Epithelial cell of esophagus (primary cell): Measurements from ENCODE around the gene IAH1.

Experiments used
- DNase-seq: peaks from one replicate; pipeline ENCODE4 v3.0.0; 2010; ENCODE audit warnings: low read depth
- H3K4me3 ChIP-seq: 2 replicates; pipeline ENCODE4 v1.5.1; 2011; ENCODE audit warnings: mild to moderate bottlenecking, low read length, control low read depth
- TF ChIP-seq, protein P1 (sequence below): IDR thresholded peaks from 2 replicates; pipeline ENCODE4 v1.5.1; 2011; ENCODE audit warnings: low read depth, mild to moderate bottlenecking, low read length, control low read depth, inconsistent platforms; ENCODE audit not compliant: insufficient read depth; ENCODE audit errors: missing control alignments

IAH1 gene

GRCh38 chr2:9525266-9525665 lies 50.9 kb downstream of the IAH1 start:
- TF ChIP-seq, protein P1, sequence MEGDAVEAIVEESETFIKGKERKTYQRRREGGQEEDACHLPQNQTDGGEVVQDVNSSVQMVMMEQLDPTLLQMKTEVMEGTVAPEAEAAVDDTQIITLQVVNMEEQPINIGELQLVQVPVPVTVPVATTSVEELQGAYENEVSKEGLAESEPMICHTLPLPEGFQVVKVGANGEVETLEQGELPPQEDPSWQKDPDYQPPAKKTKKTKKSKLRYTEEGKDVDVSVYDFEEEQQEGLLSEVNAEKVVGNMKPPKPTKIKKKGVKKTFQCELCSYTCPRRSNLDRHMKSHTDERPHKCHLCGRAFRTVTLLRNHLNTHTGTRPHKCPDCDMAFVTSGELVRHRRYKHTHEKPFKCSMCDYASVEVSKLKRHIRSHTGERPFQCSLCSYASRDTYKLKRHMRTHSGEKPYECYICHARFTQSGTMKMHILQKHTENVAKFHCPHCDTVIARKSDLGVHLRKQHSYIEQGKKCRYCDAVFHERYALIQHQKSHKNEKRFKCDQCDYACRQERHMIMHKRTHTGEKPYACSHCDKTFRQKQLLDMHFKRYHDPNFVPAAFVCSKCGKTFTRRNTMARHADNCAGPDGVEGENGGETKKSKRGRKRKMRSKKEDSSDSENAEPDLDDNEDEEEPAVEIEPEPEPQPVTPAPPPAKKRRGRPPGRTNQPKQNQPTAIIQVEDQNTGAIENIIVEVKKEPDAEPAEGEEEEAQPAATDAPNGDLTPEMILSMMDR, result no peak
- no peak for DNase-seq
- H3K4me3 ChIP-seq, result no peak overlapping the region

- no peak for DNase-seq
- no peak overlapping the region for H3K4me3 ChIP-seq
- TF ChIP-seq, protein P1, result no peak
These were observed 53.8 kb downstream of the IAH1 start for GRCh38 chr2:9527995-9528787.

GRCh38 chr2:9532421-9532820 lies 58.1 kb downstream of the IAH1 start:
- TF ChIP-seq, protein P1, result no peak
- DNase-seq, result peak; percentile 29
- no peak overlapping the region for H3K4me3 ChIP-seq

DNA sequence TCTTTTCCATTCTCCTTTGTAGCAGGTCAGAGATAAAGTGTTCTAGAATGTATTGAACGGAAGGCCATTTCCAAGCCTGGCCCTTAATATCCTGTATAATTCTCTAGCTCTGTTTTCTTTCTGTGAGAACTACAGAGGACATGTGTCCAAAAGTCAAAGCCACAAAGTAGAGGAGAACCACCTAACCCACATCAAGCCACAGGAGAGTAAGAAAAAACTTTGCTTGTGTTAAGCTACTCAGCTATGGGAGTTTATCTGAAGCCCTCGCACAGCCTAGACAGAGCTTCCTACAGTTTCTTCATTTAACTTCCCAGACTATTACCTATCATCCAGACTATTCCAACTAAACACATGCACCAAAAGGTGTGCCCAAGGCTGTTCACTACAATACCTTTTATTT lies 59.3 kb downstream of the IAH1 start:
- DNase-seq, result no peak
- no peak overlapping the region for H3K4me3 ChIP-seq
- TF ChIP-seq, protein P1, result no peak

DNA sequence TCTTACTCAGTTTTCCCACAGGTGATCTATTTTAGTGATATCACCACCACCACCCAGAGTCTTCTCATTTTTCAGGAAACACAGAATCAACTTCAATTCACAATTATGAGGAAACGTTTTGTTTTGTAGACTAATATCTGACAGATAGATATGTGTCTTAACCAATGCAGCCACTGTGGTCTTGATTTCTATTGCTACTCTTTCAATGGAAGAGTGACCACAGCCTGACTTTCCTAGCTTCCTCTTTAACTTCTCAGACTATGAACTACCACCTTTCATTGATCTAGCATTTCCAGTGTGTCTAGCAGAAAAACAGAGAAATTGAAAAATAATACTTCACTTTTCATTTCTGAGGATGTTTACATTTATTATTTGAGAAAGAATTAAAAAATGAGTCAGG lies 60.8 kb downstream of the IAH1 start:
- no peak overlapping the region for H3K4me3 ChIP-seq
- TF ChIP-seq, protein P1, result no peak
- DNase-seq, result no peak

DNA sequence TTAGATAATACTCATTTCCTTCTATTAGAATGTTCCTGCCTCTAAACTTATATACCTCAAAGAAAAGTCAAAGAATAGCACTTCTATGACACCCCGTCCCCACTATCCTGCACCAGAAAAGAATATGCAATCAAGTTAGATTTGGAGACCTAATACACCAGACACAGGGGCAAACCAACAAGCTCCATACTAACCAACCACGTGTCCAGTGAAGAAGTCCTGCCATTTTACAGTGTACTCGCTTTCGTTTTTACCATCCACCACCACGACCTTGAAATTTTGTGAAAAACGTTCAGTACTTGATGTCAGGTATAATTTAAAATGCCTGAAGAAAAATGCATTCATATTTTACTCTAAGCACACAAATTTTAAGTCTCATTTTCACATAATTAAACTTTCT lies 62.2 kb downstream of the IAH1 start:
- no peak for DNase-seq
- TF ChIP-seq, protein P1, result no peak
- no peak overlapping the region for H3K4me3 ChIP-seq

- TF ChIP-seq, protein P1, result no peak
- no peak overlapping the region for H3K4me3 ChIP-seq
- peak; percentile 24 for DNase-seq
These were observed 63.7 kb downstream of the IAH1 start for GRCh38 chr2:9538000-9538507.
